UCSD-AML1 (cell line): ENCODE measurements around the gene TIFAB.
A peak's percentile ranks its signal among the peaks of the same experiment; 100 is the strongest.

Experiments
- DNase-seq: peaks from one replicate; lab custom pipeline; 2025; ENCODE audit not compliant: unreplicated experiment; lab: John Stamatoyannopoulos, UW

The TIFAB gene

DNA sequence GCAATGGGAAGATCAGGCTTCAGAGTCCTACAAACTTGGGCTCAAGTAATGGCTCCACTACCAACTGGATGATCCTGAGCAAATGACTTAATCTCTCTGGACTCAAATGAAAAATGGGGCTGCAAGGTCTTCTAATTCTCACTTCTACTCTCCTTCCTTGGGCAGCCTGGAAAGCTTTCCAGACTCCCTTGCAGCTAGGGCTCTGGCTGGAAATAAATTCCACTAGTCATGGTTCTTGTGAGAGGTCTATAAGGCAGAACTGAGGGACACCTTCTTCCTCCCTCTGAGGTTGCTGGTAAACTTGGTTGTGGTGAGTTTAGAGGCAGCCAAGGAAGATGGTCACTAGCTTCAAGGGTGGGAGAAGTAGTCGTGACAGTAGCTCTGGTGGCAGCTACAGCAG, 23.6 kb downstream of the TIFAB start:
- DNase-seq: no peak

DNA sequence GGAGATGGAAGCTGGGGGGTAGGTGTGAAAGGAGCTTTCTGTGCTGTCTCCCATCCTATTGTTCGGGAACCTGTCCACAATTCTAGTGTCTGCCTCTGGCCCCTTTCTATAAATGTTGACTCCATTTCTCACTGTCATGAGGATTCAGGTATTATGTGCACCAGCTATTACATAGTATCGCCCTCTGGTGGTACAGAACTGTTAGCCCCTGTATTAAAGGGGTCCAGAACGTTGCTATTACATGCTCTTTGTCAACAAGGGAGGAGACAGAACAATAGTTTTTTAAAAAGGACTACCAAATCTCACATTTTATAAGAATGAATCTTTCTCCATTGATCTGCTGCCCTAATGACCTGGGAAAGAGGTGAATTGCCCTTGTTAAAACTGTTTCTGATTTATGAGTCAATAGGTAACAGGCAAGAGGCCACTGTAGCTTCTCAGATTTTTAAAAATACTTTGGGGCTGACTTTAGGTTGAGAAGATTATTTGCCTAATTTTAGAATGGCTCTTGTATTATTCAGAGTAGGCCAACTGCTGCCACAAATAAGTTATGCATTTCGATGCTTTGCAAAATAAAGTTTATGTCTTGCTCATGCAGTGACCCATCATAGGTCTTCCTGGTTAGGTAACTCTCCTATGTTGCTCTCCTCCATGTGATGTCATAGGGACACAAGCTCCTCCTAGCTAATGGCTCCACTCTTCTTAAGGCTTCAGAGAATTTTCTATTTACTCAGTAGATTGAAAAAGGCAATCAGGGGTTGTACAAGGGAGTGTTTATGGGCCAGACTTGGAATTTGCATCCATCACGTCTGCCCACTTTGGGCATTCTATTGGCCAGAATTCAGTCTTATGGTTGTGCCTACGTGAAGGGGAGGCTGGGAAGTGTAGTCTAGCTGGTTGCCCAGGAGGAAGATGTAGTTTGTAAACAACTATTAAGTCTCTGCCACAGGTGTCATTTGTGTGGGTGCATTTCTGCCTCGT, 25.8 kb downstream of the TIFAB start:
- DNase-seq: no peak

DNA sequence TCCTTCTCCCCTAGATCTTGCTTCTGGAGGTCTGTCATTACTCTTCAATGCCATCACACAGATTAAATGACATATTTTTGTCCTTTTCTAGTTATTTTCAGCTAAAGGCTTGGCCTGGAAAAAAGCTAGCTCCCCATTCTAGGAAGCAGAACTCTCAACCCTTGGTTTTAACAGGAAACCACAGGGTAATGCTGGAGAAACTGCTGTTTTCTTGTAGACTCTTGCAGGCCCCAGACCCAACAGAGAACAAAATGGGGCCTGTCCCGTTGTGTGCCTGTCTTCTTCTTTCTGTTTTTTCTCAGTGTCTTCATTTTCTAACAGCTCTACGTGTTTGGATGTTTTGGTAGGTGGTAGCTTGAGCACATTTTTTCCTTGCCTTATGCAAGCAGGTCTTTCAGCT, 26.5 kb downstream of the TIFAB start:
- no peak for DNase-seq

DNA sequence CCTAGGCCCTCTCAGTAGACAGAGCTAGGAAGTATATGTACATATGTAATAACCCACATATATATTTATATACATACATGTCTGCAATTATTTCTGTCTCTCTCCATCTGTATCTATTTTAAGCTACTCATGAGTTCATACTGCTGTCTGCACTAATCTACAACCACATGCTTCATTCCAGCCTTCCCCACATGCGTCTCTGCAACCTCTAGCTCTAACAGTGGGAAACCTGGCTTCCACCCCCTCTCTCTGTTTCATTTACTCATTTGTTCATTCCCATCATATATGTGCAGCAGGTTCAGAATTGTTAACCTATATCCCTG, 28.3 kb downstream of the TIFAB start:
- no peak for DNase-seq

DNA sequence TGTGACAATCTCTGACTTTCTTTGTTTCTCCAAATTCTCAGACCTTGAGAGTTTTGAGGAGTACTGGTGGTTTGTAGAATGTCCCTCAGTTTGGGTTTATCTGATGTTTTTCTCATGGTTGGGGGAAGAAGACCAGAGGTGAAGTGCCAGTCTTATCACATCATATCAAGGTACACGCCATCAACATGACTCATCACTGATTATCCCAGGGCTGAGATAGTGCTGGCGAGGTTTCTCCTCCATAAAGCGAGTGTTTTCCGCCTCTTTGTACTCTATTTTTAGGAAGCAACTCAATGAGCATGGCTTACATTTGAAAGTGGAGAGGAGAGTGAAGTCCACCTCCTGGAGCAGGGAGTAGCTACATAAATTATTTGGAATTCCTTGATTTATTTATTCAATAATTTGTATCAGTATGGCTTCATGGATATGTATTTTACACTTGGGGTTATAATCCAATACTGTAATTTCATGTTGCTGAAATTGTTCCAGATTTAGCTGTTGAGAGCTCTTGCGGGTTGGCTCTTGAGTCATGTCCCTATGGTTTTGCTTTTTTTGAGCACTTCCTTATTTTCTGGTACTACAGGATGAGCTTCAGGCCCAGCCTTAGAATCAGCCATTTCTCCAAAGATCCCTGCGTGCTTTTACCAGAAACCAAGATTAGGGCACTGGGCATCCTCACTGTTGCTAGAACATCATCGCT, 28.9 kb downstream of the TIFAB start:
- no peak for DNase-seq

DNA sequence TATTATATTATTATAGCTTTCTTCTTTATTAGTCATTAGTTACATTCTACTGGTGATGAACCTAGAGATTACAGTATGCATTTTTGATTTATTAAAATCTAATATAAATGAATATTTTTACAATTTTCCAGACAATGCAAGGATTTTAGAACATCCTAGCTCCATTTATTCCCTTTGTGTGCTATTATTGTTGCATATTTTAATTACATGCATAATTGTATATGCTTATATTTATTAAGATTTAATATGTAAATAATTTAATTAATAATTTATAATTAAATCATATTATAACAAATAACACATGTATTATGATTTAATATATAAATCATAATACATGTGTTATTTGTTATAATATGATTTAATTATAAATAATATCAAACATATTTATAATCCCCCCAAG, 29.7 kb downstream of the TIFAB start:
- DNase-seq: no peak

DNA sequence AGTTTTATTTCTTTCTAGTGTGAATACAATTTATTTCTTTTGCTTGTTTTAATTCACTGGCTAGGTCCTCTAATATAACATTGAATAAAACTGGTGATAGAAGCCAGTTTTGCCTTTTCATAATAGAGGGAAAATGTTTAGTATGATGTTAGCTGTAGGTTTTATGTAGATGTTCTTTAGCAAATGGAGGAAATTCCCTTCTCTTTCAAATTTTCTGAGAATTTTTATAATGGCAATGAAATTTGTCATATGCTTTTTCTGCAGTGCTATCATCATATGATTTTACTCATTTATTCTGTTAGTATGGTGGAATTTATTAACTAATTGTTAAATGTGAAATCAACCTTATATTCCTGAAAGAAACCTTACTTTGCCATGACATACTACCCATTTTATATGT, 35.1 kb downstream of the TIFAB start:
- DNase-seq: no peak

DNA sequence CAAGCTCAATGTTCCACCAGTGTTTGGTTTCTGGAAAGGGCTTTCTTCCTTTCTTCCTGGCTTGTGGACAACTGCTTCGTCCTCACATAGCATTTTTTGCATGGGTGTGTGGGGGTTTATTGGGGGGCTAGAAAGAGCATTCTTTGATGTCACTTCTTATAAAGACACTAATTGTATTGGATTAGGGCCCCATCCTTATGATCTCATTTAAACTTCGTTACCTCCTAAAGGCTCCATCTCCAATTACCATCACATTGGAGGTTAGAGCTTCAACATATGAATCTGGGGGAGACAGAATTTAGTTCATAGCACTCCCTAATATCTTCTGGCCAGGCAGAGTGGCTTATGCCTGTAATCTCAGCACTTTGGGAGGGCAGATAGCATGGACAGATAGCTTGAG, 47.1 kb downstream of the TIFAB start:
- no peak for DNase-seq

DNA sequence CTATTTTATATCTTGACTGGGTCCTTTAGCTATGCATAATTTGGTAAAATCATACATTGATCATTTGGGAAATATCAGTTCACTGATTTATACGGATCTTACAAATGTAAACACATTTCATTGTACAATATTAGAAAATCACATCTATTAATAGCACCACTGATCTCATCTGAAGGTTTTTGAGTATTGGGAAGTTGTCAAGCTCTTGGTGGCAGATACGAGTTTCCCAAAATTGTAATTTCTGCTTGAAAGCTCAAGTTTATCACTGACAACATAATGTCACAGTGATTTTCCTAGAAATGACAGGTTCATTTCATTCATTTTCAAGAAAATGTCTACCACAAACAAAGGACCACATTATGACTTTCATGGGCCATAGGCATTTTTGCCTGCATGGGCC, 50.1 kb downstream of the TIFAB start:
- no peak for DNase-seq

DNA sequence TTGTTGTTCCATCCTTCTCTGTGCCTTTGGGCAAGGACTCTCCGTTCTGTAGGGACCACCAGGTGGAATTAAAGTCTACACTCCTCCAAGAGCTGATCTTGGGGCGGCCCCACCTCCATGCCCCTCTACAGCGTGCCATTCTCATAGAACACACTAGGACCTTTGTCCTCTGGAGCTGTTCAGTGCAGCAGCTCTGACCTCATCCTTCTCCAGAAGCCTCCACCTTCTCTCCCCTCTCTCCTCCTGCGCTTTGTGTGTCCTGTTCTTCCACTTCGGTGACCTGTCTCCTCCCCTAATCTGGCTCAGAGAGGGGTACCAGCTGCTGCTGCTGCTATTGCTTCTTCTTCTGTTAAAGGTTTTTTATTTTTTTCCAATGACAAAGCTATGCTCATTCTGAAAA, 51.3 kb downstream of the TIFAB start:
- no peak for DNase-seq

DNA sequence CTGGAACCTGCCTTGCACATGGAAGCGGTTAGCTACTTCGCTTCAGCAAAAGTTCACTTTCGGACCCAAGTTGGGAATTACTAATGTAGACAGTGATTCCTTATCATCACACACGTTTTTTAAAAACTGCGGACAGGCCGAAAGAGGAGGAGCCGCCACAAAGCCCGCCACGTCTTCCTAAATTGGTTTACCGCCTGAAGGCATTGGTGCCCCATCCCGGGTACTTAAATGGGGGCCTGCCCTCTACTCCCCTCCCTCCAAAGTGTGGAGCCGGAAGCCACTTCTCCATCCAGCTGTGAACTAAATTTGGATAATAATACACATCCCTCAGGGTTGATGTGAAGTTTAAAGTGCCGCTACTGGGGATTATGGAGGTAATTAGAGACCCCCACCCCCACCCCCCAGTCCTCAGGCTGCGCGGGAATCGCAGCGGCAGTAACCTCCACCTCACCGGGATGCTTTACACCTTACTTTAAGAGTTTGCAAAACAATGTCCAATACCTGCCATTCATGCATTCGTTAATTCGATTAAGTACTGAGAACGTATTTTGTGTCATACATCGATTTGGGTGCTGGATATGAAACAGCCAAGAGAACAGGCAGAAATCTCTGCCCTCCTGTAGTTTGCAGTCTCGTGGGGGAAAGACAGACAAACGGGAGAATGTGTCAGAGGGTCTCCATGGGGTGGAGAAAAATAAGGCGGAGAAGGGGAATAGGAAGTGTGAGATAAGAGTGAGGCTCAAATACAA, 52.2 kb downstream of the TIFAB start:
- DNase-seq: no peak

DNA sequence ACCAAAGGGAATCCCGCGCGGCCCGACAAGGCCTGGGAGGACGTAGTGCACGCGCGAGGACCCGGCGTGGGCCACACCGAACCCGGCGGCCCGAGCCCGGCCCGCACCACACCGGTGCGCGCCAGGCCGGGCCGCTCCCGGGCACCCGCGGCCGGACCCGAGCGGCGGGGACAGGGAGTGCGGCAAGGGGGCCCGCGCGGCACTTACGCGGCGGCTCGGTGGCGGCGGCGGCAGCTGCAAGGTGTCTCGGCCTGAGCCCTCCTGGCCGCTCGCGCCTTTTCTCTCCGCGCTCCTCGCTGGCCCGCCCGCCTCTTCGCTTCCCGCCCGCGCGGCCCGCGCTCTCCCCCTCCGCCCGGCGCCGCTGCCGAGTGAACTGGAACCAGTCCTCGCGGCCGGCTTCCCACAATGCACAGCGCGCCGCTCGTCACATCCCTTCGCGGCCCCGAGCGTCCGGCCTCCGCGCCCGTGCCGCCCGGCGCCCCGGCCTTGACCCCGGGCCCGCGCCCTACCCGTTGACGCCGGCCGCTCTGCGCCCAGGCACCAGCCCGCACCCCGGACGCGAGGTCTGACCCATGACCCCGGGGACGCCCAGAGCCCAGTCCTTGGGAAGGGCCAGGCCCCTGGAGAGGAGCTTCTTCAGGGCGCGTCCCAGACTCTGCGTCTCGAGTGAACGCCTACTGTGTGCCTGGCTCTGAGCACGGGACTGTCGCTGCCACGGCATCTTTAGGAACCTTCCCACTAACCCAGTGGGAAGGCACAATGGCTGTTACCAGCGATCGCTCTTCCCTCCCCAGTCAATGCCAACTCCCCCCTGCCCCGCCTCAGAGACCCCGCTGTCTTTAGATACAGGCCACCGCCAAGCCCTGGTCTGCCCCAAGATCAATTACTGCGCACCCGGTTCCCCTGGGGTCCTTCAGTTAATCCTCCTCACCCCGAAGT, 53.0 kb downstream of the TIFAB start, which contains the start of gene MACROH2A1:
Gene MACROH2A1 (minus strand): TSS at position 377 of the 939 bp plus-strand sequence. CDS start 10,138 bp downstream, outside the sequence.
- peak; percentile 87 for DNase-seq

DNA sequence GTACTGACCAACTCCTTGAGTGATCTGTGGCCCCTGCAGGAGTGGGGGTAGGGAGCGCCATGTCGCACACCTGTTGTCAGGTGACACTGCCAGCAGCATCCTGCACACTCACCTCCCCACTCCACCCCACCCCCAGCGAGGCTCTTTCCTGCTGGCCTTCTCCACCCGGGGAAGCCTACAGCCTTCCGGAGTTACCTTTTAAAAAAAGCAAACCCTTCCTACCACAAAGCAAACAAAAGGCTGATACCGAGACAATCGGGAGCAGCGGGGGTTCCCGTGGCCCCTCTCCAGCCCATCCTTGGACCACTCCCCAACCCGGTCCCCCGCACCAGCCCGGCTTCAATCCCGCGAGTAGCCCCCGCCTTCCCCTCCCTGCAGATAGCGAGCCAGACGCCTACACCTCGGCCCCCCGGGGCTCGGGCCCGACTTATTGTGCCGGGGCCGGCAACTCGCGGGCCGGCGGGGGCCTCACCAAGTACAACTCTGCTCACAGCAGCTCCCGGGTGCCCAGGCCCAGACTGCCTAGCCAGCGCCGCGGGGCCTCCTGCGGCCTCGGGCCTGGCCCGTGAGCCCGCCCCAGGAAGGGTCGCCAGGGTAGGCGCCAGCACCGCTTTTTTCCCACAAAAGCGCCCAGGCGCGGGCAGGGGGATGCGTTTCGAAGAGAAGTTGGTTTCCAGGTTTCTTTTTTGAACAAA, 53.8 kb downstream of the TIFAB start:
- DNase-seq: peak; percentile 54
